ENCODE measurements around the gene CAPN6.

CAPN6 gene

DNA sequence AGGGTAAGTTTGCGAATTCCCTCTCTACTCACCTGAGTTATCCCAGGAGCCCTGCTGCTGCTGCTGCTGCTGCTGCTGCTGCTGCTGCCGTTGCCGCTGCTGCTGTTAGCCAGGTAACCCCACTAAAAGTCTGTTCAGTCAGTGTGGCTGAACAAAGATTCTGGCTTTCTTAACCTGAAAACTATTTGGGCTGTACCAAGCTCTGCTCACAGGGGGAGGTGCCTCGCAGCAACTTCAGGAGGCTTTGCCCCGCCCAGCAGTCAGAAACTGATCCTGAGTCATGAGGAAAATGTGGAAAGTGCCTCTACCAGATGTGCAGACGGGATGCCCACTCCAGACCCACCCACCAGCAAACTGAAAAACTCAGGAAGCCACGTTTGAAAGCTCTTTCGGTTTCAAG, at the start of gene CAPN6:
TSS of gene CAPN6 (minus strand) at position 145 of the 400 bp plus-strand sequence. CDS start 6,547 bp downstream, outside the sequence.
- no peak within 1 kb of the TSS for H3K4me3 ChIP-seq (ENCODE audit: low read length)
- no peak for DNase-seq (ENCODE audit: low read depth)
- TF ChIP-seq, protein P1, sequence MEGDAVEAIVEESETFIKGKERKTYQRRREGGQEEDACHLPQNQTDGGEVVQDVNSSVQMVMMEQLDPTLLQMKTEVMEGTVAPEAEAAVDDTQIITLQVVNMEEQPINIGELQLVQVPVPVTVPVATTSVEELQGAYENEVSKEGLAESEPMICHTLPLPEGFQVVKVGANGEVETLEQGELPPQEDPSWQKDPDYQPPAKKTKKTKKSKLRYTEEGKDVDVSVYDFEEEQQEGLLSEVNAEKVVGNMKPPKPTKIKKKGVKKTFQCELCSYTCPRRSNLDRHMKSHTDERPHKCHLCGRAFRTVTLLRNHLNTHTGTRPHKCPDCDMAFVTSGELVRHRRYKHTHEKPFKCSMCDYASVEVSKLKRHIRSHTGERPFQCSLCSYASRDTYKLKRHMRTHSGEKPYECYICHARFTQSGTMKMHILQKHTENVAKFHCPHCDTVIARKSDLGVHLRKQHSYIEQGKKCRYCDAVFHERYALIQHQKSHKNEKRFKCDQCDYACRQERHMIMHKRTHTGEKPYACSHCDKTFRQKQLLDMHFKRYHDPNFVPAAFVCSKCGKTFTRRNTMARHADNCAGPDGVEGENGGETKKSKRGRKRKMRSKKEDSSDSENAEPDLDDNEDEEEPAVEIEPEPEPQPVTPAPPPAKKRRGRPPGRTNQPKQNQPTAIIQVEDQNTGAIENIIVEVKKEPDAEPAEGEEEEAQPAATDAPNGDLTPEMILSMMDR (conservative IDR thresholded peaks at IDR 0.05; ENCODE audit: low read depth, low read length), result no peak

- TF ChIP-seq, protein P1 (conservative IDR thresholded peaks at IDR 0.05; ENCODE audit: low read depth, low read length), result no peak
- H3K4me3 ChIP-seq (ENCODE audit: low read length), result no peak overlapping the region
- DNase-seq (ENCODE audit: low read depth), result no peak
Observed at GRCh38 chrX:111319451-111319850, 49.2 kb upstream of the CAPN6 start.

DNA sequence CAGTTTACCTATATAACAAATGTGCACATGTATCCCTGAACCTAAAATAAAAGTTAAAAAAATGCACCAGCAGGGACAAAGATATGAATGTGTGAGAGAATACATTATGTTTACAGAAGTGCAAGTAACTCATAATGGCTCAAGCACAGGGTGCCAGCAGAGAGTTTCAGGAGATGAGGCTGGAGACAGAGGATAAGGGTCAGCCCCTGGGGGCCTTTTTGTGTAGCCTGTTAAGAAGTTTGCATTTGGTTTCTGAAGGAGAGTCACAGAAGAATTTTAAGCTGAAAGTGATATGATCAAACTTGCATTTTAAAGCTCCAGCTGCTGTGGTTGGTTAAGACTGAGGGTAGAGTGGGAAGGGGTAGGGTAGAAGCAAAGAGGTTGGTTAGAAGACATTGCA, 48.6 kb upstream of the CAPN6 start:
- H3K4me3 ChIP-seq (ENCODE audit: low read length), result no peak overlapping the region
- DNase-seq (ENCODE audit: low read depth), result no peak
- TF ChIP-seq, protein P1 (conservative IDR thresholded peaks at IDR 0.05; ENCODE audit: low read depth, low read length), result no peak

GRCh38 chrX:111309083-111309482, 38.8 kb upstream of the CAPN6 start:
- no peak overlapping the region for H3K4me3 ChIP-seq (ENCODE audit: low read length)
- DNase-seq (ENCODE audit: low read depth), result no peak
- TF ChIP-seq, protein P1 (conservative IDR thresholded peaks at IDR 0.05; ENCODE audit: low read depth, low read length), result no peak

- TF ChIP-seq, protein P1 (conservative IDR thresholded peaks at IDR 0.05; ENCODE audit: low read depth, low read length), result no peak
- no peak for DNase-seq (ENCODE audit: low read depth)
- H3K4me3 ChIP-seq (ENCODE audit: low read length), result no peak overlapping the region
Observed at GRCh38 chrX:111308039-111308438, 37.8 kb upstream of the CAPN6 start.

GRCh38 chrX:111302284-111302683, 32.0 kb upstream of the CAPN6 start:
- H3K4me3 ChIP-seq (ENCODE audit: low read length), result no peak overlapping the region
- TF ChIP-seq, protein P1 (conservative IDR thresholded peaks at IDR 0.05; ENCODE audit: low read depth, low read length), result no peak
- no peak for DNase-seq (ENCODE audit: low read depth)

- no peak overlapping the region for H3K4me3 ChIP-seq (ENCODE audit: low read length)
- TF ChIP-seq, protein P1 (conservative IDR thresholded peaks at IDR 0.05; ENCODE audit: low read depth, low read length), result no peak
- DNase-seq (ENCODE audit: low read depth), result no peak
Observed at GRCh38 chrX:111288841-111289240, 18.6 kb upstream of the CAPN6 start.

All from retinal pigment epithelial cell (primary cell).